GM18520 (cell line): ENCODE measurements around the gene TFF3.

Experiments used
- ATAC-seq: cut with Tn5 transposase; IDR thresholded peaks from one replicate; pipeline ENCODE4 v1.9.1; 2021; ENCODE audit not compliant: unreplicated experiment

The TFF3 gene

GRCh38 chr21:42291751-42292562 is 23.3 kb downstream of the TFF3 start:
- ATAC-seq = no peak

- ATAC-seq = no peak
Measured at GRCh38 chr21:42291003-42291750, 24.0 kb downstream of the TFF3 start.

- ATAC-seq = no peak
Measured at GRCh38 chr21:42290505-42290904, 24.7 kb downstream of the TFF3 start.

GRCh38 chr21:42289926-42290325 is 25.3 kb downstream of the TFF3 start:
- ATAC-seq = no peak

- no peak for ATAC-seq
Measured at GRCh38 chr21:42288962-42289361, 26.2 kb downstream of the TFF3 start.

GRCh38 chr21:42287193-42288083 is 27.8 kb downstream of the TFF3 start:
- no peak for ATAC-seq

GRCh38 chr21:42286416-42286815 is 28.8 kb downstream of the TFF3 start:
- ATAC-seq = no peak

- no peak for ATAC-seq
Measured at GRCh38 chr21:42285569-42286245, 29.5 kb downstream of the TFF3 start.

- no peak for ATAC-seq
Measured at GRCh38 chr21:42282715-42283114, 32.5 kb downstream of the TFF3 start.

- no peak for ATAC-seq
Measured at GRCh38 chr21:42282021-42282420, 33.2 kb downstream of the TFF3 start.

GRCh38 chr21:42281181-42281680 is 34.0 kb downstream of the TFF3 start:
- no peak for ATAC-seq

- no peak for ATAC-seq
Measured at GRCh38 chr21:42280356-42281180, 34.6 kb downstream of the TFF3 start.

- no peak for ATAC-seq
Measured at GRCh38 chr21:42279888-42280287, 35.3 kb downstream of the TFF3 start.

GRCh38 chr21:42279341-42279871 is 35.8 kb downstream of the TFF3 start:
- ATAC-seq = no peak

- no peak for ATAC-seq
Measured at GRCh38 chr21:42278451-42279149, 36.6 kb downstream of the TFF3 start.

GRCh38 chr21:42277593-42277992 is 37.6 kb downstream of the TFF3 start:
- no peak for ATAC-seq

GRCh38 chr21:42276526-42277154 is 38.6 kb downstream of the TFF3 start:
- ATAC-seq = no peak

- no peak for ATAC-seq
Measured at GRCh38 chr21:42276076-42276475, 39.1 kb downstream of the TFF3 start.
